Measurements from ENCODE around the gene LRP1-AS. TPM values are rescaled to one million over a fixed set of nuclear protein-coding genes. Genes with fewer than 3 reads are reported as not detected.

The LRP1-AS gene
- total and polyA plus RNA-seq, 2 donors: not detected

- WGBS: 85% methylated on average over 12 of the region's 12 CpGs
Observed at GRCh38 chr12:57185906-57186508, 38.6 kb upstream of the LRP1-AS start.

DNA sequence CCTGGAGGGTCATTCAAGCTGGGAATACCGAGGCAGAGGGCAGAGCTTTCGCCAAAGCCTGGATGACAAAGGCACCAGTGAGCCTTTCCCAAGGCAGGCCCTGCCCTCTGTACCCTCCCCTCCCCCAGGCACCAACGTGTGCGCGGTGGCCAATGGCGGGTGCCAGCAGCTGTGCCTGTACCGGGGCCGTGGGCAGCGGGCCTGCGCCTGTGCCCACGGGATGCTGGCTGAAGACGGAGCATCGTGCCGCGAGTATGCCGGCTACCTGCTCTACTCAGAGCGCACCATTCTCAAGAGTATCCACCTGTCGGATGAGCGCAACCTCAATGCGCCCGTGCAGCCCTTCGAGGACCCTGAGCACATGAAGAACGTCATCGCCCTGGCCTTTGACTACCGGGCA, 38.0 kb upstream of the LRP1-AS start:
- Histone ChIP-seq H3K27ac (ENCODE audit: low read depth) (no peak overlapping the region), H3K4me3 (ENCODE audit: low read depth, low read length) (no peak overlapping the region), H3K4me1 (ENCODE audit: insufficient read depth) (no peaks in the 10 kb centered on the region), H3K36me3 (ENCODE audit: insufficient read depth) (peaks cover 9% of the 10 kb centered on the region)
- 92% methylated on average over 25 of the region's 25 CpGs for WGBS
- no peak for DNase-seq (ENCODE audit: extremely low spot score)

More at GRCh38 chr12:57185906-57186508, 38.6 kb upstream of the LRP1-AS start:
- no peak overlapping the region for H3K27ac ChIP-seq (ENCODE audit: low read depth)
- H3K36me3 ChIP-seq (ENCODE audit: insufficient read depth): peaks cover 7% of the 10 kb centered on the region
- no peak overlapping the region for H3K4me3 ChIP-seq (ENCODE audit: low read depth, low read length)
- DNase-seq (ENCODE audit: extremely low spot score): no peak
- no peaks in the 10 kb centered on the region for H3K4me1 ChIP-seq (ENCODE audit: insufficient read depth)

DNA sequence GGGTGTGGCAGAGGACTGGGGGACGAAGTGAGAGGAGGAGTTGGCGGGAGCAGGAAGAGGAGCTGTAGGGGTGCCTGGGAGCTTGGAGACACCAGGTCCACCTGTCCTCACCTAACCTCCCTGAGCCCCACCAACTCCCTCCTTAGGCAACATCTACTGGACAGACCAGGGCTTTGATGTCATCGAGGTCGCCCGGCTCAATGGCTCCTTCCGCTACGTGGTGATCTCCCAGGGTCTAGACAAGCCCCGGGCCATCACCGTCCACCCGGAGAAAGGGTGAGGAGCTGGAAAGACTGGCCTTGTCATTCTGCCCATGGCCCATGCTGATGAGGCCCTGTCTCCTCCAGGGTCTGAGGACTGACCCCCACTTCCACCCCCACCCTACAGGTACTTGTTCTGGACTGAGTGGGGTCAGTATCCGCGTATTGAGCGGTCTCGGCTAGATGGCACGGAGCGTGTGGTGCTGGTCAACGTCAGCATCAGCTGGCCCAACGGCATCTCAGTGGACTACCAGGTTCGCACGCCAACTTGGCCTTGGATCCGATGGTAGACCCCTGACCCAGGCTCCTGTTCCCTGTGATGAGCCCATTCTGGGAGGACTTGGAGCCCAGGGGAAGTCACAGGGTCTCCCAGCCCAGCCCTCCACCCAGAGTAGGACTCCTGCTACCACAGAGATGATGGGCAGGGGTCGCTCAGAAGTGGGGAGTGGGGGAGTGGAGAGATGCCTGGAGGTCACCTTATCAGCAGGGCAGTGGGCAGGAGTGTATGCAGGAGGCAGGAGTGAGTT, 36.7 kb upstream of the LRP1-AS start:
- 92% methylated on average over 22 of the region's 22 CpGs for WGBS
- peaks cover 12% of the 10 kb centered on the region for H3K36me3 ChIP-seq (ENCODE audit: insufficient read depth)
- DNase-seq (ENCODE audit: extremely low spot score): no peak

DNA sequence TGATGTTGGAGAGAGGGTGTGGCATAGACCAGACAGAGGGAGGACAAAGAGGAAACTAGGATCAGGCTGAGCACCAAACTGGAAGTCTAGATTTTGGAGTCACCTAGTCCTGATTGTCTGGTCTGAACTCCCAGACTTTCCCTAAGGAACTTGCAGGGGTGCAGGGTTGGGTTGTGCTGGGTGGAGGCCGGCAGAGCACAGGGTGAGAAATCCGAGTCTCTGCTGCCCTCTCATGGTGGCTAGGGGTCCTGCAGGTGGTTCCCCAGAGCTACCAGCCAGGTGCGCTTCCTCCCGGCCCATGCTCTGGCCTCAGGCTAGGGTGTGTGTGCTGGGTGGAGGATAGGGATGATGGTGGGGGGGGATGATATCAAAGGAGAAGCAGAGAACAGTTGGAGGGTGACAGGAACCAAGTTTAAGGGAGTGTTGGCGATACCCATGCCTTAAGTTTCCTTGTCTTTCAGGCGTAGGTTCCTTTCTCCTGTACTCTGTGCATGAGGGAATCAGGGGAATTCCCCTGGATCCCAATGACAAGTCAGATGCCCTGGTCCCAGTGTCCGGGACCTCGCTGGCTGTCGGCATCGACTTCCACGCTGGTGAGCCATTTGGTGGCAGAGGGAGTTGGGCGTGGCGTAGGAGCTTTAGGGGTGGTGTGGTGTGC, 35.6 kb upstream of the LRP1-AS start:
- WGBS: 65% methylated on average over 13 of the region's 13 CpGs
- DNase-seq (ENCODE audit: extremely low spot score): peak; percentile 48
- peaks cover 12% of the 10 kb centered on the region for H3K36me3 ChIP-seq (ENCODE audit: insufficient read depth)

More for the DNA sequence above, 36.7 kb upstream of the LRP1-AS start:
- Histone ChIP-seq H3K4me1 (ENCODE audit: insufficient read depth) (no peaks in the 10 kb centered on the region), H3K4me3 (ENCODE audit: low read depth, low read length) (no peak overlapping the region), H3K27ac (ENCODE audit: low read depth) (no peak overlapping the region)

GRCh38 chr12:57181561-57182155, 34.2 kb upstream of the LRP1-AS start:
- Histone ChIP-seq H3K27ac (ENCODE audit: low read depth) (no peak overlapping the region), H3K36me3 (ENCODE audit: insufficient read depth) (peaks cover 9% of the 10 kb centered on the region), H3K4me3 (ENCODE audit: low read depth, low read length) (no peak overlapping the region), H3K4me1 (ENCODE audit: insufficient read depth) (no peaks in the 10 kb centered on the region)
- DNase-seq (ENCODE audit: extremely low spot score): no peak
- 63% methylated on average over 5 of the region's 5 CpGs for WGBS

More for the DNA sequence above, 35.6 kb upstream of the LRP1-AS start:
- no peak overlapping the region for H3K27ac ChIP-seq (ENCODE audit: low read depth)
- no peak overlapping the region for H3K4me3 ChIP-seq (ENCODE audit: low read depth, low read length)
- H3K4me1 ChIP-seq (ENCODE audit: insufficient read depth): no peaks in the 10 kb centered on the region

DNA sequence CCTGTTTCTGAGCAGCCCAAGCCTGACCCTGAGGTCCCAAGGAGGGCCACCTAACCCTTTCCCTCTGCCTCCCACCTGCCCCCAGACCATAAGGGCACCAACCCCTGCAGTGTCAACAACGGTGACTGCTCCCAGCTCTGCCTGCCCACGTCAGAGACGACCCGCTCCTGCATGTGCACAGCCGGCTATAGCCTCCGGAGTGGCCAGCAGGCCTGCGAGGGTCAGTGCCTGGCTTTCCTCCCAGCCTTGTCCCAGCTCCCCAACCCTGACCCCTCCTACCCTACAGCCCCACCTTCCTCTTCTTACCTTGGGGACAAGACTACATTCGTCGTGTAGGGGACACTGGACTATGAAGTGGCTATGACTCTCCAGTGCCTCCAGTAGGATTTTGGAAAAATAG, 33.7 kb upstream of the LRP1-AS start:
- H3K27ac ChIP-seq (ENCODE audit: low read depth): no peak overlapping the region
- DNase-seq (ENCODE audit: extremely low spot score): no peak
- 60% methylated on average over 9 of the region's 9 CpGs for WGBS
- peaks cover 7% of the 10 kb centered on the region for H3K36me3 ChIP-seq (ENCODE audit: insufficient read depth)
- no peaks in the 10 kb centered on the region for H3K4me1 ChIP-seq (ENCODE audit: insufficient read depth)
- no peak overlapping the region for H3K4me3 ChIP-seq (ENCODE audit: low read depth, low read length)

GRCh38 chr12:57180321-57180989, 33.0 kb upstream of the LRP1-AS start:
- no peak overlapping the region for H3K4me3 ChIP-seq (ENCODE audit: low read depth, low read length)
- WGBS: 92% methylated on average over 20 of the region's 20 CpGs
- H3K36me3 ChIP-seq (ENCODE audit: insufficient read depth): peaks cover 7% of the 10 kb centered on the region
- H3K27ac ChIP-seq (ENCODE audit: low read depth): no peak overlapping the region
- H3K4me1 ChIP-seq (ENCODE audit: insufficient read depth): no peaks in the 10 kb centered on the region
- no peak for DNase-seq (ENCODE audit: extremely low spot score)

DNA sequence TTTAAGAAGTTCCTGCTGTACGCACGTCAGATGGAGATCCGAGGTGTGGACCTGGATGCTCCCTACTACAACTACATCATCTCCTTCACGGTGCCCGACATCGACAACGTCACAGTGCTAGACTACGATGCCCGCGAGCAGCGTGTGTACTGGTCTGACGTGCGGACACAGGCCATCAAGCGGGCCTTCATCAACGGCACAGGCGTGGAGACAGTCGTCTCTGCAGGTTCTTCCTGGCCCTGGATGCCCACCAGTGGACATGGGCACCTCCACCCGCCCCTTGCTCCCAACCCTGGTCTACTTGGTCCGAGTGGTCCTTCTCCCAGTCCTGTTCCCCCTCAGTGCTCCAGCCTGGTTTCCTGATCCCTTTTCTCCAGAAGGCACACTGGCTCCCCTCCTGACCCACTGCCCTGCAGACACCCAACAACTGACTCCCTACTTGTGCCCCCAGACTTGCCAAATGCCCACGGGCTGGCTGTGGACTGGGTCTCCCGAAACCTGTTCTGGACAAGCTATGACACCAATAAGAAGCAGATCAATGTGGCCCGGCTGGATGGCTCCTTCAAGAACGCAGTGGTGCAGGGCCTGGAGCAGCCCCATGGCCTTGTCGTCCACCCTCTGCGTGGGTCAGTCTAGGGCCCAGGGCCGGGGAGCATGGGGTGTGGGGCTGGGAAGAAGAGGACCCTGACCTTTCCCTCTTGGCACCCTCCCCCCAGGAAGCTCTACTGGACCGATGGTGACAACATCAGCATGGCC, 32.1 kb upstream of the LRP1-AS start:
- Histone ChIP-seq H3K36me3 (ENCODE audit: insufficient read depth) (peaks cover 7% of the 10 kb centered on the region), H3K4me1 (ENCODE audit: insufficient read depth) (no peaks in the 10 kb centered on the region), H3K4me3 (ENCODE audit: low read depth, low read length) (no peak overlapping the region), H3K27ac (ENCODE audit: low read depth) (no peak overlapping the region)
- no peak for DNase-seq (ENCODE audit: extremely low spot score)
- WGBS: 91% methylated on average over 27 of the region's 27 CpGs

- Histone ChIP-seq H3K36me3 (ENCODE audit: insufficient read depth) (peaks cover 4% of the 10 kb centered on the region), H3K4me1 (ENCODE audit: insufficient read depth) (no peaks in the 10 kb centered on the region), H3K27ac (ENCODE audit: low read depth) (no peak overlapping the region), H3K4me3 (ENCODE audit: low read depth, low read length) (no peak overlapping the region)
- DNase-seq (ENCODE audit: extremely low spot score): no peak
- WGBS: 87% methylated on average over 14 of the region's 14 CpGs
Observed at GRCh38 chr12:57178213-57178612, 30.8 kb upstream of the LRP1-AS start.

DNA sequence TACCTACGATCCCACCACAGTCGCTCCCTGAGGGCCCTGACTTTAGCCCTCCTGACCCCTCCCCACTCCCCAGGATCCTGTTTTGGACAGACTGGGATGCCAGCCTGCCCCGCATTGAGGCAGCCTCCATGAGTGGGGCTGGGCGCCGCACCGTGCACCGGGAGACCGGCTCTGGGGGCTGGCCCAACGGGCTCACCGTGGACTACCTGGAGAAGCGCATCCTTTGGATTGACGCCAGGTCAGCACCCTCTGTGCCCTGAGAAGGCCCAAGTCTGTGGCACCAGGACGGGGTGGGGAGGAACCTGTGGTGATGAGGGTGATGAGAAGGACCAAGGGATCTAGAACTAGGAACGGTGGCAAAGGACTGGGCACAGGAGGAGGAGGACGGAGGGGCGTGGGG, 29.9 kb upstream of the LRP1-AS start:
- 94% methylated on average over 16 of the region's 16 CpGs for WGBS
- no peak for DNase-seq (ENCODE audit: extremely low spot score)
- no peak overlapping the region for H3K27ac ChIP-seq (ENCODE audit: low read depth)
- H3K36me3 ChIP-seq (ENCODE audit: insufficient read depth): peaks cover 4% of the 10 kb centered on the region
- H3K4me1 ChIP-seq (ENCODE audit: insufficient read depth): no peaks in the 10 kb centered on the region
- H3K4me3 ChIP-seq (ENCODE audit: low read depth, low read length): no peak overlapping the region

DNA sequence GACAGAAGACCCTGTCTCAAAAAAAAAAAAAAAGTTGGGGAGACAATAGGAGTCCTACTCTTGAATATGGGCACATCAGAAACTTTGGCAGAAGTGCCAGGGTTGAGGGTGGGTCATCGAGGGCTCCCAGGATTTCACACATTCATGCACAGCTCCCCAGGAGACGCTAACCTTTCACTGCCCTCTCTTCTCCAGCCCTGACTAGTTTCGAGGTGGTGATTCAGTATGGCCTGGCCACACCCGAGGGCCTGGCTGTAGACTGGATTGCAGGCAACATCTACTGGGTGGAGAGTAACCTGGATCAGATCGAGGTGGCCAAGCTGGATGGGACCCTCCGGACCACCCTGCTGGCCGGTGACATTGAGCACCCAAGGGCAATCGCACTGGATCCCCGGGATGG, 29.4 kb upstream of the LRP1-AS start:
- H3K27ac ChIP-seq (ENCODE audit: low read depth): no peak overlapping the region
- no peaks in the 10 kb centered on the region for H3K4me1 ChIP-seq (ENCODE audit: insufficient read depth)
- no peak overlapping the region for H3K4me3 ChIP-seq (ENCODE audit: low read depth, low read length)
- DNase-seq (ENCODE audit: extremely low spot score): no peak
- H3K36me3 ChIP-seq (ENCODE audit: insufficient read depth): peaks cover 4% of the 10 kb centered on the region
- WGBS: 77% methylated on average over 9 of the region's 9 CpGs

DNA sequence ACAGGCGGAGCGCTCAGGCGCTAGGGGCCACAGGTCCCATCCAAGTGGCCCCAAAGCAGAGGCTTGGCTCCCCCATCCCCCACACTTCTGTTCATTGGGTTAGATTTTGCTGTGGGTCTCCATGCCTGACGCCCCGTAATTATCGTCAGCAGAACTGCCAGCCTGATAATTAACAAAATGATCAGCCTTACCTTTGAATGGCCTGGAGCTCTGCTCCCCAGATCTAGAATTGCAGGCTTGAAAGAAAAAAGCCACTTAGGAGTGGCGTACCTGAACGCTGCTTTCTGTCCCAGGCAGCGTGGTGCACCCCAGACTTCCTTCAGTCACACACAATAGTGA, 28.7 kb upstream of the LRP1-AS start:
- H3K4me1 ChIP-seq (ENCODE audit: insufficient read depth): no peaks in the 10 kb centered on the region
- no peak for DNase-seq (ENCODE audit: extremely low spot score)
- H3K4me3 ChIP-seq (ENCODE audit: low read depth, low read length): no peak overlapping the region
- H3K27ac ChIP-seq (ENCODE audit: low read depth): peak overlapping the region; percentile 49
- peaks cover 4% of the 10 kb centered on the region for H3K36me3 ChIP-seq (ENCODE audit: insufficient read depth)
- 89% methylated on average over 9 of the region's 9 CpGs for WGBS
